ENCODE measurements around the gene GJB4.
"Not testable (repeated sequence)": the region's sequence is repeated elsewhere in the genome, so short reads cannot be mapped to it uniquely, and the experiment has no call there.

GJB4 gene

DNA sequence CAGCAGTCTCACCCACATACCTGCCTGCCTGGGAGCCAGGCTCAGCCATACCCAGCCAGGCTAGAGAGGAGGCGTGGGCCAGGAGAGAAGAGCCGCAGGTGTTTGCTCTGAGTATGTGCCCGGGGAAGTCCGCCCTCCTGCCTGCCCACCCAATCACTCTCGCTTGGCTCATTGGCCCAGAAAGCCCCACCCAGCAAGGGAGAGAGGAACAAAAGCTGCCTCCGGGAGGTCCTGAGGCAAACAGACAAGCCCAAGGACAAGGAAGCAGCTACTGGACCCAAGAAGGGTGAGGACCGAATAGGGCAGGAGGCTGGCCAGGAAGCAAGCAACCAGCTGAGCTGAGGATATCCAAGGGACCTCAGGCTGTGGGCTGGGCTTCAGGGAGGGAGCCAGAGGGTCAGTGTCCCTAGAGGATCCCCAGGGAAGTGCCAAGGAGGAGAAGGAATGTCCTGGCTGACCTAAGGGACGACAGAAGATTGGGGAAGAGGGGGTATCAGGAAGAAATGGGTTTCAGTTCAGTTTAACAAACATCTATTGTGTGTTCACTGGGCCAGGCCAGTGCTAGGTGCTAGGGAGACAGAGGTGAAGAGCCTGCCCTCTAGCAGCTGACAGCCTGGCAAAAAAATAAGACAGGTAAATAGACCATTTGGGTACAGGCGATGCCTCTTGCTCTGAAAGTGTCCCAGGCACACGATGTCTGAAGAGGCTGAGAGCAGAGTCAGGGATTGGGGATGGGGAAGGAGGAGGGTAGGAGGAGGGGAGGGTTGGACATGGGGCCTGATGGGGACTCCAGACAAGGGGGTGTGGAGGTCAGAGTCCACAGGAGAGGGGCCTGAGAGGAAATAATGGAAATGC, at the start of gene GJB4:
TSS of gene GJB4 (plus strand) at position 238 of the 855 bp plus-strand sequence. CDS start 1,515 bp downstream, outside the sequence.
- no peak for DNase-seq (ENCODE audit: low read depth)

DNA sequence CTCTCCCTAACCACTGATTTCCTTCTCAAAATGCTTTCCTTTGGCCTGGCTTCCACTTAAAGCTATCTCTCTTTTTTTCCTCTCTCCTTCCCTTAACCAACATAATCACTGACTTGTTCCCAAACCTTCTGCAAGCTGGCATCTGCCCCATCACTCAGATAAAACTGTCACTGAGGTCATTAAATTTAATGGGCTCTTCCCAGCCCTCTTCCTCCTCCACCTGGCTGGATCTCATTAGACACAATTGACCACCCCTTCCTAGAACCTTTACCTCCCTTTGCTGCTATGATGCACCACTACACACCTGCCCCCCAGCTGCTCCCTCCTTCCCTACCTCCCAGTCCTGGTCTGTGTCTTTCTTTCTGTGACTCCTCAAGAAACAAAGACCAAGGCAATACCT, 48.7 kb upstream of the GJB4 start:
- DNase-seq (ENCODE audit: low read depth), result no peak

DNA sequence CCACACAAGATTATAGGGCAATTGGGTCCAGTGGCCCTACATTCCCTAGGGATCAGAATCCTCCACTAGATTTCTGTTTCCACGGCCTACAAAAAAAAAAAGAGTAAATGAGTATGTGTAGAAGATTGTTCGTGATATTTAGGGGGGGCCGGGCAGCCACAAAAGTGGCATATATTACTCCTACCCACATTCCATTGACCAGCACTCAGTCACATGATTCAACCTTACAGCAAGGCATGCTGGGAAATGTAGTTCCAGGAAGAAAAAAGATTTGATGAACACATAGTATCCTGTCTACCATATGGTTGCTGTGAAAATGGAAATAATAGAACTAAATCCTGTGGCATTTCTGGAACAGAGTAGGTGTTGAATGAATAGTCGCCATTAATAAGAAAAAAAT, 48.1 kb upstream of the GJB4 start:
- DNase-seq (ENCODE audit: low read depth), result no peak

DNA sequence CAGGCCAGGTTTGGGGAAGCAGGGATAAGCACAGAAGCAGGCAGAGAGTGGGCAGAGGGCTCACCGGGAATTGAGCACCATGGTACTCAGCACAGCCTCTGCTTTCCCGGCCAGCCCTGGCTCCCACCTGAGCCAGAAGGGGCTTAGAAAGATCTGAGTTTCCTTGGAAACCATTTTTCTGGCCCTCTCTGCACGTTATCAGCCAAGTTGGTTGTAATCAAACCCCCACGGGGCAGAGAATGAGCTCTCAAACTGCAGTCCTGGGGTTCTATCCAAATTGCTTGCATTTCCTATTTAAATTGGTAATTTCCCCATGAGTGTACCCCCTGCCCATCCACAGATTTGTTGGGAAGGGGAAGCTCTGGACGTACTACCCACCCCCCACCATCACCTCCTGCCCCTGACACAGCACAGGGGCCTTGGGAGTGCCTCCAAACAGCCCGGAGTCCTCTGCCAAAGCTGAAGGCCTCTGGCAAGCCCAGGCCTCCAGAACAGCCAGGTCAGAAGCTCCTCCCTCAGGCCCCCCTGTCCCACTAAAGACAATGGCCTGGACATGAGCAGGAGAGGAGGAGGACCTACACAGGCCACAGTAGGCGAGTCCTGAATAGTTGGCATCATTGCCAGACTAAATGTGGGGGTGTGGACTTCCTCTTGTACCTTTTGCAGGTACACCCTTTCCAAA, 47.4 kb upstream of the GJB4 start:
- DNase-seq (ENCODE audit: low read depth), result no peak

DNA sequence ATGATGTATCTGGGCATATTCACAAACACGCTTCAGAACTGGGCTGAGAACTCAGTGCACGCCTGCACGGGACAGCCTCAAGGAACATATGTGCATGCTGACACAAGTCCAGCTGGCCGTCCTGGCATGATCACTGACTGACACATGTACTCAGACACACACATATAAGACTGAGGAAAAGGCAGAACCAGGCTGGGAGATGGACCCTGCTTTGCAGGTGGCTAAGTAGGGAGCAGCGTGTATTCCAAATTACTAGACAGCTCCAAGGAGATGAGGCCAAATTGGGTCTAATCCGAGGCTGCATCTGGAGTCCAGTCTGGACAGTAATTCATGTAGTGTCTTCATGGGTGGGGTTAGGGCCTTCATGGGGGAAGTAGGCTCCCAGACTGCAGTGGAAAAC, 46.1 kb upstream of the GJB4 start:
- DNase-seq (ENCODE audit: low read depth), result no peak

DNA sequence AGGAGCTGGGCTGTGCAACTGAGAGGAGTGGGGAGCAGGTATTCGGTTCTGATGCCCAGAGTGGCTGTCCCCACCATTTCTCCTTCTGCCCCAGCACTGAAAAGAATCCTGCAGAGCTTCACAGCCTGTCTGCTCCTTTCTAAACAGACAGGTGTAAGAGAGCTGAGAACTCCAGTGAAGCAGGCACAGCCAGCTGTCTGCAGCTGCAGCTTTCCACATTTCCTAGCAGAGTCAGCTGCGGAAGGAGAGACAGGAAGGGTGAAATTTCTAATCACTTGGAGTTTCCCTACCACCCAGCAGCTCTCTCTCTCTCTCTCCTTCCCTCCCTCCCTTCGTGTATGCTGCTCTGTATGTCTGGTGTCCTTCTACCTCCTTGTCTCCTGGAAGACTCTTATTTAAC, 45.2 kb upstream of the GJB4 start:
- DNase-seq (ENCODE audit: low read depth), result no peak

DNA sequence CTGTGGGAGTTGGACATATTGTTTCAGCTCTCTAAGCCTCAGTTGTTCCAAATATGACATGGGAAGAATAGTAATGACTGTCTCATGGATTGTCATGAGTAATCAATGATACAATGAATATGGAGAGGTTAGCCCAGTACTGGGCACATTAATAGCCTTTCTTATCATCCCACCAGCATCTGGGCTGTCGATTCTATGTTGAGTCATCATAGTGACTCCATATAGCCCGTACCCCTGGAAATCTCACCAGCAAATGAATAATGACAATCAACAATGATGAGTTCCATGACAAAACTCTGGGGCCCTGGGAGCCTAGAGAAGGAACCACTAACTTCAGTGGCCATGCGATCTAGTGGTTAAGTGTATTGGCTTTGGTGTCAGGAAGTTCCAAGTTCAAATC, 44.4 kb upstream of the GJB4 start:
- no peak for DNase-seq (ENCODE audit: low read depth)

DNA sequence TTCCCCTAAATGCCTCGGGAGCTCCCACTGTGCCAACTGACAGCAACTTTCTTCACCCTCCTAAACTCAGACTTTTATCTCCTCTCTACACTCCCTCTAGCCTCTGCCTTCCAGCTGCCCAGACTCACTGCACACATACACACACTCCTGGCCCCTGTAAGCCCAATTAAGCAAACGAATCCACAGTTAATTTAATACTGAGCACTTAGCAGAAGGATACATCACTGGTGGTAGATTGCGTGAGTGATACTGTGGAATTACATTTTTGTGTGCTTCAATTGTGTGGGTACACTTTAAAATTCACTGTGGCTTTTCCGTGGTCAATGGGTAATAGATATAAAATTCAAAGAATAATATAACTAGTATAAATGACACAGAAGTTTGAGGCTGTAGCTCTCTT, 38.3 kb upstream of the GJB4 start:
- no peak for DNase-seq (ENCODE audit: low read depth)

DNA sequence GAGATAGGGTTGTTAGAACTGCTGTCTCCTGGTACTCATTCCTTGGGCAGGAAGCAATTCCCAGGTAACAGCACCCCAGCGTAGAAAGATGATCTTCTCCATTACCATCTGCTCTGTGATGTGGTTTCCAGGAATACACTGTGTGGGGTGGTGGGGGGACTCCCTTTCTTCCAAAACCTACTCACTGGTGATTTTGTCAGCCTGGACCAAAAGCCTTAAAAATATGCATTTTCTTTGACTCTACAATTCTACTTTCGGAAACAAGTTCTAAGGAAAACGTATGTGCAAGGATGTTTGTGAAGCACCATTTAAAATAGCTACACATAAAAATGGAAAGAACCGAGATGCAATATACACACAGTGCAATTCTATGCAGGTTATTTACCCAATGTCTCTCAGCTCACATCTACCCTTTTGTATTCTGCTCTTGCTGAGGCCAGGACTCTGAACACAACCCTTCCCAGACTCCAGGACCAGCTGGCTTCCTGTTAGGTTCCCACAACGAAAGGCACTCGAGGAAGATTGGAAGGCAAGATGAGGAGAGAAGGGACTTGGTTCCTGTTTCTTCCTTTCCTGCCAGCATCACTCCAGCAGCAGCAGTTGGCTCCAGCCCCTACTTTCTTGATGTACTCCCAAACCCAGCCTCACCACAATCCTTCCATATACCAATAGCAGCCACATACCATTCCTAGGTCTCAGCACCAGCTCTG, 37.7 kb upstream of the GJB4 start:
- no peak for DNase-seq (ENCODE audit: low read depth)

DNA sequence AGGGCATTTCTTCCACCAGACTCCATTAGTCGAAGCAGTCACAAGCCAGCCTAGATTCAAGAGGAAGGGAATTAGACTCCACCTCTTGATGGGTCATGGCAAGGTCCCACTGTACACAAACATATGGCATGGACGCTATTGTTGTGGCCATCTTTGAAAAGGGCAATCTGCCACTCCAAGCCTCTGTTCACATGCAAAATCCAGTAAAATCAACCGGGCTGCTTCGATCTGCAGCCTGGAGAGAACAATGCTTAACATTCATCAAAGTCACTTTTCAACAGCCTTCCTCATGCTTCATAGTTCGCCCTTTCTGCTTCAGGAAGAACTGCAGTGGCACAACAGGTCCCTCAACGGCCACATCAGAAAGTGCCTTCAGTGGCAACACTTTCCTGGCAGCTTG, 32.7 kb upstream of the GJB4 start:
- DNase-seq (ENCODE audit: low read depth), result no peak

DNA sequence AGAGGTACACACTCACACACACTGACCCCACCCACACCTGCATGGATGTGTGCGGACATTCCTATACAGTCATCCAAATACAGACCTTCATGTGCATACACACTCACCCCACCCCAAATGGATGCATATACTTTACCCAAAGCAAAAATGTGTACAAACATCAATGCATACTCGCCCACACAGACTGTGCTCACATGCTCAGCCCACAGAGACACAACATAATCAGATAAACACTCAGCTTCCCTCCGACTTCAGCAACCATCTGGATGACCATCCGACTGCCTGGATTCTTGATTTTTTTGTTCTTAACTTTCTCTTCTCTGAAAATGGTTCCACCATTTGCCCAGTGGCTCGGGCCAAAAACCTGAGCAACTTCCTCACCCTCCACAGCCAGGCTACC, 29.1 kb upstream of the GJB4 start:
- DNase-seq (ENCODE audit: low read depth), result no peak

DNA sequence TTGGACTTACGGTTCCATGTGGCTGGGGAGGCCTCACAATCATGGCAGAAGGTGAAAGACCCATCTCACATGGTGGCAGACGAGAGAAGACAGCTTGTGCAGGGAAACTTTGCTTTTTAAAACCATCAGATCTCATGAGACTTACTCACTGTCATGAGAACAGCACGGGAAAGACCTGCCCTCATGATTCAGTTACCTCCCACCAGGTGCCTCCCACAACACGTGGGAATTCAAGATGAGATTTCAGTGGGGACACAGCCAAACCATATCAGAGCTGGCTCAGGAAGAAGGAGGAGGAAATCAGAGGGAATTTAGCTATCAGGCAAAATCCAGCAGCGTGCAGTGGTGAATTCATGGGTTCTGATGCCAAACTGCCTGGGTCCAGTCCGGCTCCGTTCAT, 26.7 kb upstream of the GJB4 start:
- DNase-seq (ENCODE audit: low read depth), result not testable (repeated sequence)

DNA sequence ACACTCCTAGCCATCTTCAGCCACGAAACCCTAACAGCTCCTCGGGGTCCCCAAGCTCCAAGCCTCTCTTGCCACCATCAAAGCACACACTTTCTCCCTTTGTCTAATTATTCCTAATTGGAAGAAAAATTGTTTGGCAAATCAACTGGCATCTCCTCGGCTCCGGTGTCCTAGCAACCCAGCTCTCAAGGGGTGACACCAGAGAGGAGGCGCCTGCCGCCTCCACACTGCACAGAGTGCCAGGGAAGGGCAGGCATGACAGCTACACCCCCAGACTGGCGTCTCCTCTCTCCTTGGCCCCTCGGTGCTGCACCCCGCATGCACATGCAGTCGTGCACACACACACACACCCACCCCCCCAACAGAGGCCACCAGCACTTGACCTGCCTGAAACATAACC, 22.8 kb upstream of the GJB4 start:
- no peak for DNase-seq (ENCODE audit: low read depth)

DNA sequence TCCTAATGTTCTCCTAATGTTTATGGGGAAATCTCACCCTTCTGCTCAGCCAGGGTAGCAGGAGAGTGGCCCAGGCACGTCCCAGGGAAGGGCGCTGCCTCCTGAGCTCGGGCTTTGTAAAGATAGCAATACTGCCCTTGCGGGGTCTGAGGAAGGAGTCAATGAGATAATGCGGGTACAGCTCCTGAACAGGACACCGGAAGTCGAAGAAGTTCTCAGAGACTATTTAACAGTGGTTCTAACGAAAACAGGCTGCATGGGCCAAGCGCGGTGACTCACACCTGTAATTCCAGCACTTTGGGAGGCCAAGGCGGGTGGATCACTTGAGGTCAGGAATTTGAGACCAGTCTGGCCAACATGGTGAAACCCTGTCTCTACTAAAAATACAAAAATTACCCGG, 22.3 kb upstream of the GJB4 start:
- not testable (repeated sequence) for DNase-seq (ENCODE audit: low read depth)

DNA sequence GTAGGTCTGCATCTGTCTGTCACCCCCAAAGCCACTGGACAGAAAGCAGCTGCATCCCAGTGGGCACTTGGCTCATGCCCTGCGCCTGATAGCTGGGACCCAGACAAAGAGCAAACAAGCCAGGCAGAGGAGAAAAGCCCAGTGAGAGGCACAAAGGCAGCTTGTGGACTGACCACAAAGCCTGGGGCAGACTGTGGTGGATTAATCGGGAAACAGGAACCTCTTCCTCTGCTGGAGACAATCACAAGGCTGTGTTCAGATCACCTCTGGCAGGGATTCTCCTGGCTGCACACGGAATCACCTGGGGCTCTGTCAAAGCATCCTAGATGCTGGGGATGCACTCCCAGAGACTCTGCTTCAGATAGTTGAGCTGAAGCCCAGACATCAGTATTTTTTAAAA, 19.9 kb upstream of the GJB4 start:
- DNase-seq (ENCODE audit: low read depth), result no peak

DNA sequence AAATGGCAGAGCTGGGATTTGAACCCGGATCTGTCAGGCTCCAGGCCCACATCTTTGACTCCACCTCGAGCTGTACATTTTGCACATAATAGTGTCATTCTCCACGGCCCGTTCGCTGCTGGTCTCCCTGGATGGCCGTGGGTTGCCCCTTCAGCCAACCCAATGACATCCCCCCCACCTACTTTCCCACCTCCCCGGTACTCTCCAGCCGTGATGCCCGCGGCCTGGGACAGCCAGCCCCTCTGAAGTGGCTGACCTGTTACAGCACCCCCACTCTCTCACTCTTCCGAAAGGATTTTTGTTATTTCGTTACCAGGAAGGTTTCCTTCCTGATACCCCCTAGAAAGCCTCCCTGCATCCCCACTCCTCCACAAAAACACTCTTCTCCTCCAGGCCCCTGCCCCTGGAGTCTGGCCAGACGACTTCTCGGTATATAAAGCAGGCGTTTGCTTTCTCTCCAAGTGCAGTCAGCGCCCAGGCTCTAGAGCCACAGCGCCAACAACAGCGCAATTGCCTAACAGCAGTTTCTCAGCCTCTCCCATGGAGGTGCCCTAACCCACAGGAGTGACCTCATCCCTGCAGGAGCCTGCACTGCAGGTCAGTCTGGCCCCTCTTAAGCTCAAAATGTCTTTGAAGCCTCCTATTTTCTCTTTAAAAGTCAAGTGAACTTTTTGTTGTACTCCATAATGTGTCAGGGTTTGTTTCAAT, 19.2 kb upstream of the GJB4 start:
- no peak for DNase-seq (ENCODE audit: low read depth)

DNA sequence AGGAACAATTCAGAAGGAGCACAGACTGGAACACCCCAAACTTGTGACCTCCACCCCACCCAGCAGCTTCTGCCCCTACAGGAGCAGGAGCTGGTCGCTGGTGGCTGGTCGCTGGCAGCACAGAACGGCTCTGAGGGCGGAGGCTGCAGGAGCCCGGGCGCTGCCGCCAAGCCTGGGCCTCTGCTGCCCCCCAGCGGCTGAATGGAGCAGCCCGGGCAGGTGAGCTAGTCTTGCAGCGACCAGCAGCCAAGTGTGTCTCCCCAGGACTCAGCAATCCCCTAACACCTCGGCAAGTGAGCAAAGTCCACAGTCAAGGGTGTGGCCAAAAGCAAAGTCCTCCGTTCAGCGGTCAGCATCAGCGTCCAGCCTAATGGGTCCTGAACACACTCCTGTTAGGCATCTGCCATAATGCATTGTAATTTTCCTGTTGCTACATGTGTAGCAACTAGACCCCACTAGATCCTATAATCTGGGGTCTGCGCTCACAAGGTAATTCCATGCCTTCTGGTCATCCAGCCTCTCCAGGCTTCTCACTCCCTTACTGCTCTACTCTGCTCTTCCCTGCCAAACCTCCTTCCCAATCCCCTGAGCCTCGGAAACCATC, 16.8 kb upstream of the GJB4 start:
- DNase-seq (ENCODE audit: low read depth), result peak; percentile 11

DNA sequence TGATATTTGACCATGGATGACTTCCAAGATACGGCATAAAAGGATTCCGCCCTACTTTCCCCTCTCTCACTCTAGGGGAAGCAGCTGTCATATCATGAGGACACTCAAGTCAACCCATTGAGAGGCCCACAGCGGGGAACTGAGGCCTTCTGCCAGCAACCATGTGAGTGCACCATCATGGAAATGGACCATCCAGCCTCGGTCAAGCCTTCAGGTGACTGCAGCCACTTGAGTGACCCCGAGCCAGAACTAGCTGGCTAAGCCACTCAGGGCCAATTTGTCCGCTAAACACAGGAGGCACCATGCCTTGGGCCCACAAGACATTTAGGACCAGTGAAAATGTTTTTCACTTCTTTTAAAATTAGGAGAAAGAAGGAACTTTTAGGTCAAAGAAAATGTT, 15.8 kb upstream of the GJB4 start:
- no peak for DNase-seq (ENCODE audit: low read depth)

DNA sequence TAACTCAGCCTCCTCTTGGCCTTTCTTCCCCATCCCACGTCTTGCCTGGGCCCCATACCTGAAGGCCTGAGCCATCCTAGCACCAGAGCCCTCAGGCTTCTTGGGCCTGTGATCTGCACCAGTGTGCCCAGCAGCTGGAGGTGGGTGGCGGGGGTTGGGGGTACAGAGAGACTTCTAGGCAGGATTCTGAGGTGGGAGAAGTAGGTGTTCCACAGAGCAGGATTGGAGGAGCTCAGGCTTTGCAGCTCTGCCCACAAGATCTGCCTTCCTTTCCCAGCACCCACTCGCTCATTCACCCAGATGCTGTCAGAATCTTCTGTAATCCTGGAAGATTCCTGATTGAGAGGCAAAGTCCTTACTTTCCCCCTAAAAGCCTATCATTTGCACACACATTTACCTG, 14.7 kb upstream of the GJB4 start:
- DNase-seq (ENCODE audit: low read depth), result no peak

DNA sequence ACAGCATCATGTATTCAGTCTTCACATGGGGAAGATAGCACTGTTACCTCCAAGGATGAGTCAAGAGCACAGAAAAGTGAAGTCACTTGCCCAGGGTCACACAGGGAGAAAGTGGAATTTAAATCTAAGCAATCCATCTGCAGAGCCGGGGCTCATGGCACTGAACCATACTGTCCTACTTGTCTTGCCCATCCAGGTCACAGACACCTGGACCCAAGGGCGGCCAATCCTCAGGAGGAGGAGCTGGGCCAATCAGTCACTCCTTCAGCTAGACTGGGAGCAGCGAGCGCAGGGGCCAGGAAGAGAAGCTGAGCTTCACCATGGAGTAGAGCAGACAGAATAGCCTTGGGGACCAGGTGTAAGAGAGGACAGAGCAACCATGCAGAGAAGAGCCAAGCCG, 13.9 kb upstream of the GJB4 start:
- DNase-seq (ENCODE audit: low read depth), result no peak

DNA sequence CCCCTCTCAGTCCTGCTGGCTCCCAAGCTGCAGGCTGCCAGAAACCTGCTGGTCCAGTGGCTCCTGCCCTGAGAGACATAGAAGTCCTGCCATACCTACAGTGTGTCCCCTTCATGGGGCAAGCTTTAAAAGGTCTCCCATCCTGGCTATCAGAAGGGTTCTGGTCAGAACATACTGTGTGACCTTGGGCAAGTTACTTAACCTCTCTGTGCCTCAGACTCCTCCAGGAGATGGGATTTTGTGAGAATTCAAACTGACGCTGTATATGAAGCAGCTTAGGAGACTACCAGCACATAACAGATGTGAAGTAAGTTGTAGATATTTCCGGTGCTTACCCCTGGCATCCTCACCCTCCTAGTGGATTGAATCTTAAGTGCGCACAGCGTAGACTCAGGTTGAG, 13.4 kb upstream of the GJB4 start:
- no peak for DNase-seq (ENCODE audit: low read depth)
